HG03378 (cell line): ENCODE measurements around the gene FLYWCH1.

Experiments
- ATAC-seq: cut with Tn5 transposase; IDR thresholded peaks from one replicate; pipeline ENCODE4 v1.9.1; 2021; ENCODE audit warnings: mild to moderate bottlenecking, moderate library complexity; ENCODE audit not compliant: unreplicated experiment

Gene FLYWCH1

GRCh38 chr16:2982402-2982801 lies 70.7 kb downstream of the FLYWCH1 start:
- no peak for ATAC-seq

GRCh38 chr16:2983706-2984136 lies 72.0 kb downstream of the FLYWCH1 start:
- no peak for ATAC-seq

- no peak for ATAC-seq
Observed at GRCh38 chr16:2985462-2985861, 73.7 kb downstream of the FLYWCH1 start.

GRCh38 chr16:2985893-2986355 lies 74.2 kb downstream of the FLYWCH1 start:
- no peak for ATAC-seq

- ATAC-seq: no peak
Observed at GRCh38 chr16:2986623-2987188, 75.0 kb downstream of the FLYWCH1 start.

- no peak for ATAC-seq
Observed at GRCh38 chr16:2987286-2987685, 75.6 kb downstream of the FLYWCH1 start.

GRCh38 chr16:2987833-2988232 lies 76.1 kb downstream of the FLYWCH1 start:
- no peak for ATAC-seq

GRCh38 chr16:2988590-2989099 lies 76.9 kb downstream of the FLYWCH1 start:
- no peak for ATAC-seq

- ATAC-seq: no peak
Observed at GRCh38 chr16:2990891-2991290, 79.2 kb downstream of the FLYWCH1 start.

GRCh38 chr16:2991566-2992261 lies 80.0 kb downstream of the FLYWCH1 start:
- no peak for ATAC-seq

GRCh38 chr16:2992383-2993081 lies 80.8 kb downstream of the FLYWCH1 start:
- ATAC-seq: no peak

- no peak for ATAC-seq
Observed at GRCh38 chr16:2996298-2996697, 84.6 kb downstream of the FLYWCH1 start.

- ATAC-seq: no peak
Observed at GRCh38 chr16:2999929-3000328, 88.2 kb downstream of the FLYWCH1 start.

GRCh38 chr16:3000540-3000939 lies 88.8 kb downstream of the FLYWCH1 start:
- ATAC-seq: no peak
